ENCODE data around the gene CUL1.

The CUL1 gene

GRCh38 chr7:148811892-148812291 is 113.2 kb downstream of the CUL1 start:
- DNase-seq = no peak

- DNase-seq = no peak
These were observed 115.2 kb downstream of the CUL1 start for GRCh38 chr7:148813890-148814289.

GRCh38 chr7:148814922-148815559 is 116.3 kb downstream of the CUL1 start:
- no peak for DNase-seq

GRCh38 chr7:148815612-148816011 is 116.9 kb downstream of the CUL1 start:
- no peak for DNase-seq

GRCh38 chr7:148819697-148820360 is 121.1 kb downstream of the CUL1 start:
- peak; percentile 65 for DNase-seq

GRCh38 chr7:148821422-148821821 is 122.7 kb downstream of the CUL1 start:
- no peak for DNase-seq

GRCh38 chr7:148824864-148825263 is 126.2 kb downstream of the CUL1 start:
- DNase-seq = no peak

- DNase-seq = no peak
These were observed 126.6 kb downstream of the CUL1 start for GRCh38 chr7:148825338-148825737.

- no peak for DNase-seq
These were observed 130.3 kb downstream of the CUL1 start for GRCh38 chr7:148828965-148829364.

GRCh38 chr7:148830897-148831692 is 132.4 kb downstream of the CUL1 start:
- no peak for DNase-seq

GRCh38 chr7:148831782-148832181 is 133.1 kb downstream of the CUL1 start:
- DNase-seq = no peak

GRCh38 chr7:148834605-148835004 is 135.9 kb downstream of the CUL1 start:
- no peak for DNase-seq

GRCh38 chr7:148835854-148836253 is 137.2 kb downstream of the CUL1 start:
- DNase-seq = no peak

- DNase-seq = no peak
These were observed 140.2 kb downstream of the CUL1 start for GRCh38 chr7:148838905-148839304.

GRCh38 chr7:148847815-148848734 is 149.4 kb downstream of the CUL1 start:
- DNase-seq = no peak

GRCh38 chr7:148849393-148850098 is 150.8 kb downstream of the CUL1 start:
- DNase-seq = no peak

- no peak for DNase-seq
These were observed 151.9 kb downstream of the CUL1 start for GRCh38 chr7:148850564-148850963.

Data from fibroblast of skin of right biceps (primary cell).